Stimulated activated CD8-positive, alpha-beta memory T cell treated with anti-CD3 and anti-CD28 coated beads, Interleukin-4, amount 100 ng/mL, for 24 hours (primary cell): ENCODE results near the gene ATP8B2.
A peak's percentile ranks its signal among the peaks of the same experiment; 100 is the strongest.
"Not testable (repeated sequence)": the region's sequence is repeated elsewhere in the genome, so short reads cannot be mapped to it uniquely, and the experiment has no call there.

Experiments
- DNase-seq: peaks from one replicate; pipeline ENCODE4 v3.0.0-alpha.2; 2020; ENCODE audit warnings: low read depth

Gene ATP8B2

DNA sequence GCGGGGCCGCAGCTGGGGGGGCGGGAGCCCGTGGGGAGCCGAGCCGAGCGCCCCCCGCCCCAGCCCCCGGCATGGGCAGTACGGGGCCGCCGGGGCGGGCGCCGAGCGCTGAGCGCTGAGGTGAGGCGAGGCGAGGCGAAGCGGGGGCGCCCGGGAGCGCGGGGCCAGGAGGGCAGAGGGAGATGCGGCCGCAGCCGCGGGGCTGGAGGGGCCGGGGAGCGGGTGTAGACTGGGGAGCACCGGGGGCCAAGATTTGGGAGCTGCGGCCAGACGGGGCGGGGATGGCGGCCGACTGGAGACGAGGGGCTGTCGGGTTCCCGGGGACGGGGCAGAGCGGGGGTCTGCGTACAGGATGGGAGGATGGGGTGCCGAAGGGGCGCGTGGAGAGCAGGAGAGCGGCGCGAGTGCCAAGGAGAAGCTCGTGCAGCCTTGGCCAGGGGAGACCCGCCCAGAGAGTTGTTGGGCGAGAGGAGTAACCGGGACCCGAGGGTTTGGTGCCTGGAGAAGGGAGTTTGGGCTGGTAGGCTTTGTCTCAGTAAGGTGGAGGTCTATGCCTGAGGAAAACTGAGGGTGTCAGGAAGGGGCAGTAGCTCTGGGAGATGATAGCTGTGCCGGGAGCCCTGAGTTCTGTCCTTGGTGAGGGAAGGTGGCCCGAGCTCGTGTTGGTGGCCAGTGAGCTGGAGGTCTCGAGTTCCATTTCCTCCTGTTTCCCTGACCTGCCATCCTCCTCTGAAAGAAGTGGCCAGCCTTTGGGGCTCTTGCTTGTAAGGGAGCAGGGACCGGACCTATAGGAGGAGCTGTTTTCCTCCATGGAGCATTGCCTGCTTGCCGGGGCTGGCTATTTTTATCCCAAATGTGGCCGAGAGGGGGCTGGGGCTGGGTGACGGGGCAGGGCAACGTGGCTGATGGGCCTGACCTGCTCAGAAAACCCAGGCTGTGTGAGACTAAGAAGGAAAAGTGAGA lies 539 bp downstream of the ATP8B2 start:
- no peak for DNase-seq

DNA sequence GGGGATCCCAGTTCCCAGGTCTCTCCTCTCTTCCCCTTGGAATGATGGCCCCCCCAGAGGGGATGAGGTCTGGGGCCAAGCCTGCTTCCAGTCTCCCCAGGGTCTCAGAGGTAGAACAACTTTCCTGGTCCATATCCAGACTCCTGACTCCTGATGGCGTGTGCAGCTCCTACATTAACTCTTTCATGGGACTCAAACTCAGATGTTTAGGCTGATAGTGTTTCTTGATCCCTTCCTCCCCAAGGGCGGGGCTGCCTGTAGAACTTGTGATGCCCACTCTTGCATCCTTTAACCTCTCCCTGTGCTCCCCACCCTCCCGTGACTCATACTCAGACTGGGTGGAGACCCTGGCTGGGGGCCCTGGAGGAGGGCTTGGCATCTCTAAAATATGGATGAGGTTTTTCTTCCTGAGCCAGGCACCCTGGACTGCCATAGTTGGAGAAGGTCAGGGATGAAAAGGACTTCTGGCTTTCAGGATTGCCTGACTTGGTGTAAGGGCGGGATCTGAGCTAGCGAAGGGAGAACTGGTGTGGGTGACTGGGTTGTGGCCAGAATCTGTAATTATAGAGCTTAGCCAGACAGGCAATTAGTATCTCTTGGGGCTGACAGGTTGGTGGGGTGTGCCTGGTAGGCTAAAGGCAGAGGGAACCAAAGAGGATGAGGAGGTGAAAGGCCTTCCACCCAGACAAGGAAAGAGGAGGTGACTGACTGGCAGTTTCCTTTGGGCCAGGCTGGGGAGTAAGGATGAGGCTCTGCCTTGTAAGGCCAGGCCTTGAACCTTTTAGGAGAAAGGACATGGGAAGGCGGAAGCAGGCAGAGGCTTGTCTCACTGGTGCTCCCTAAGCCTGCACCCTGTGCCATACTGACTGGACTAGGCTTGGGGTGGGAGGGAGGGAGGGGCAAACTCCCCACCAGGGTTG lies 1.5 kb downstream of the ATP8B2 start:
- DNase-seq = no peak

DNA sequence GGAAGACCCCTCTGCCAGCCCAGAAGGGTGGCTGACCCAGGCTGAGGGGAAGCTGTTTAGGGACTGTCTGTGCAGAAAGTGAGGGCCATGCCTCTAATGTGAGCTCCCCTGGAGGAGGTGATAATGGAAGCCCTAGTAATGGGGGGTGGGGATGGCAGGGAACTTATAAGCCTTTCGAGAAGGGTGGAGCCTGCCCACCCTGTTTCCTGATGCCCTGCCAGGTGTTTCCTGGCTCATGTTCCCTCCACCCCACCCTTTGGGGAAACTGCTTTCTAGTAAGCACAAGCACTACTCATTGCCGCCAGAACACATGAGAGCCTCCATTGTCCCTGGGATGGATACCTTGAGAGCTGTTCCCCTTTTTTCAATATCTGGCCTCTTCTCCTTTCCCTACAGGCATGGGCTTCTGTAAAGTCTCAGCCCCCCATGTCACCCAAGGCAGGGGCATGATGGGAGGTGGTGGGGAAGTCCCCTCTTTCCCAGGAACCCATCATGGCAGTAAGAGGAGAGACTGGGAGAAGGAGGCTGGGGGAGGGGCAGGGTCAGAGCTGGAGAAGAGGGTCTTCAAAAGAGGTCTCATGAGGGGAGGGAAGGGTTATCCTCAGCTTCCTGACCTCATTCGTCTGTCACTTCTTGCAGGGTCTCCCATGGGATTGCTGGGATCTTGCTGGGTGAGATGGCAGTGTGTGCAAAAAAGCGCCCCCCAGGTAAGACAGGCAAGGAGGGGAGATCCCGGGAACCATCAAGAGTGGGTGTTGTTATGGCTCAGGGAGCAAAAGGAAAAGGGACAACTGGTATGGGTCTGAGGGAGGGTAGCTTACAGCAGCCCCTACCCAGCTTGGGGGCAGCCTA lies 2.4 kb downstream of the ATP8B2 start:
- no peak for DNase-seq

DNA sequence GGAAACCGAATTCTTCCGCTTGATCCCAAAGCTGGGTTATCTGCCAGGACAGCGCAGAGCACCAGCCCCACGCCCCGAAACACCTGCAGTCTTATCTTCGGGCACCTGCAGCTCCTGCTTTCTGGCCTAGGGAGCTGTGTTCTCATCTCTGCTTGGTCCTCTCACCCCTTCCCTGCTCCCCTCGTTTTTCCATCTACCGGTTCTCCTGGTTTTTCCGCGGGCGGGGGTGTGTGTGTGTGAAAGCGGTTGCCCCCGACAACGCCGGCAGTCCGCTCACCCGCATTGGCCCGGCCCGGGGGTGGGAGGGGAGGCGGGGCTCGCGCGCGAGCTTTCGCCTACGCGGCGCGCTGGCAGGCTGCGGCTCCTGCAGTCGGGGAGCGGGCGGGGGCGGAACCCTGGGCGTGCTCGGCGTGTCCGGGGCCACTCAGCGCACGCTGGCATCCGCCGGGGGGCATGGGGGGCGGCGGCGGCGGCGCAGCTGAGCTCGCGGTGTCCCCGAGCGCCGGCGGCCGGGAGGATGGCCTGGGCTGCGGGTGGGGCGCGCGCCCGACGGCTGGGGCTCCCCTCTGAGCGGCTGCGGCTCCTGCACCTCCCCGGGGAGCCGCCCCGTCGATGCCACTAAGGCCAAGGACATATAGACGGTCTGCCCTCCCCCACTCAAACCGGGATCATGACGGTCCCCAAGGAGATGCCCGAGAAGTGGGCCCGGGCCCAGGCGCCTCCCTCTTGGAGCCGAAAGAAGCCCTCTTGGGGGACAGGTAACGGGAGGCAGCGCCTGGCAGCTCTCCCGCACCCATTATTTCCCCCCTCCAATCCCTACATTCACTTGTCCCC lies 3.2 kb downstream of the ATP8B2 start:
- peak; percentile 85 for DNase-seq

DNA sequence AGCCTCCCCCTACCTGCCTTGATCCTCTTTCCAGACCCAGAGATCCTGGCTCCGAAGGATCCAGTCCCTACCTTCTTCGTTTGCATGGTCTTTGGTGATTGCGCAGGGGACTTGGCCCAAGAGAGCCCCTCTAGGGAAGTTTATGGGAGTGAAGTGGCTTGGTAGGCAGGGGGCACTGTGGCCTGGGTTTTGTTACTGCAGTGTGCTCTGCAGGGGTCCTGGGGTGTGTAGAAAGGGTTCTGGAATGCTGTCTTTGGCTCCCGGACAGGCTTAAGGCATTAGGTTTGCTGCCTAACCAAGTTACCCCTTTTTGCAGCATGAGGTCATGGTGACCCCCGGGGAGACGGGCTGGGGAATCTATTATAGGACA lies 3.8 kb downstream of the ATP8B2 start:
- DNase-seq = no peak

DNA sequence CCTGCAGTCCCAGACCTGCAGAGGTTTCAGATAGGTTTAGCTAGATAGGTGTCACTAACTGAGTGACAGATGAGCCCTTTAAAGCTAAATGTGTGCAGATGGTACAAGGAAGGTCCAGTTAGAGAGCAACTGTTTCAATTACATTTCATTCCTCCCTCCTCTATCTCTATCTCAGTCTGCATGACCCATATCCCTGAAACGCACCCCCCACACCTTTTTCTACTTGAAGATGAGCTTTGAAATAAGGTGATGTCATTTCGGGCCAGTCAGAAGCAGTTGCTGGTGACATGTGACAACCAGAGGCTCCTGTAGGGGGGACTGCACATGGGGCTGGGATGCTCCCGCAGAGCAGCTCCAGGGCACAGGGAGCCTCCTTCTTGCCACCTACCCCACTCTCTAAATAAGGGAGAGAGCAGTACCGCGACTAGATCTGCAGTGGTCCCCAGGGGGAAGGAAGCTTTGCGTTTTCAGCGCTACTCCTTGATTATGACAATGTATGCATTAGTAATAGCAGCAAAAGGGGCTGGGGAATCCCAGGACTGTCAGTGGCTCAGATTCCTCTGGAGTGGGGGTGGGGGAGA lies 4.3 kb downstream of the ATP8B2 start:
- DNase-seq = no peak

DNA sequence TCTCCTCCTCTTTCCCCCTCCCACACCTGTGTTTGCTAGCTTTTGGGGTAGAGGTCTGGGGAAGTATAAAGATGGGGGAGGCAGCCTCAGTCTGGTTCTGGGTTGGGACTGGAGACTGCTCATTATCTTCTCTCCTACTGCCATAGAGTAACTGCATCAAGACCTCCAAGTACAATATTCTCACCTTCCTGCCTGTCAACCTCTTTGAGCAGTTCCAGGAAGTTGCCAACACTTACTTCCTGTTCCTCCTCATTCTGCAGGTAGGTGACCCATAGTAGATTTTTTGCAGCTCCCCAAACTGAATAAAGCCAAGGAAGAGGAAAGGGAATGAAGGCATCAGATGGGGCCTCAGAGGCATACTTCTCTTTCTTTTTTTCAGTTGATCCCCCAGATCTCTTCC lies 5.3 kb downstream of the ATP8B2 start:
- no peak for DNase-seq

DNA sequence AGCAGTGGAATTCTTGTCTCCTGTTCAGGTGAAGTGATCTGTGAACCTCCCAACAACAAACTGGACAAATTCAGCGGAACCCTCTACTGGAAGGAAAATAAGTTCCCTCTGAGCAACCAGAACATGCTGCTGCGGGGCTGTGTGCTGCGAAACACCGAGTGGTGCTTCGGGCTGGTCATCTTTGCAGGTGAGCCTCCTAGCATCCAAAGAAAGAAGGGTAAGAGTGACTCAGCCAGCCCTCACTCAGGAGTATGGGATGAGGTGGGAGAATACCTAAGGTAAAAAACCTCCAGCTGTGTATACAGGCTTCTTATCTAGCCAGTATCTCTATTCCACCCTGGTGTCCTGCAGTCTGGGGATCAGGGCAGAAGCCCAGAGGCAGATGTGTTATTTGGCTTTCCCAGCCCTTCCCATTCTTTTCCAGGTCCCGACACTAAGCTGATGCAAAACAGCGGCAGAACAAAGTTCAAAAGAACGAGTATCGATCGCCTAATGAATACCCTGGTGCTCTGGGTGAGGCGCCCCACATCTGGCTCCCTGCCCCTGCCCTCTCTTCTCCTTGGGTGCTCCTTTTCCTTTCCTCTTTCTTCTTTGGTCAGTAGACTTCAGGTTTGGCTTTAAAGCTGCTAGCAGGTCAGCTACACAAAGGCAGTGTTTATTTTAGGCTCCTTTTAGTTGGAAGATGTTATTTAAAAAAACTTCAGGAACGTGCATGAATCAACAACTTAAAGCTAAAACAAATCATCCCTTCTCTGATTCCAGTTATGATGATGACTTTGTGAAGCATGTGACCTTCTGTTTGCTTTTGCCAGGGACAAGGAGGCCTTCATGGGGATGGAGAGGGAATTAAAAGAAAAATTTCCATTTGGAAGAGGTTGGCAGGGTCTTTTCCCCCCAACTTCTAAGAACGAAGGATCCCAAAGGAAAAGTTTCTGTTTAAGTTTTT lies 9.0 kb downstream of the ATP8B2 start:
- DNase-seq = no peak

DNA sequence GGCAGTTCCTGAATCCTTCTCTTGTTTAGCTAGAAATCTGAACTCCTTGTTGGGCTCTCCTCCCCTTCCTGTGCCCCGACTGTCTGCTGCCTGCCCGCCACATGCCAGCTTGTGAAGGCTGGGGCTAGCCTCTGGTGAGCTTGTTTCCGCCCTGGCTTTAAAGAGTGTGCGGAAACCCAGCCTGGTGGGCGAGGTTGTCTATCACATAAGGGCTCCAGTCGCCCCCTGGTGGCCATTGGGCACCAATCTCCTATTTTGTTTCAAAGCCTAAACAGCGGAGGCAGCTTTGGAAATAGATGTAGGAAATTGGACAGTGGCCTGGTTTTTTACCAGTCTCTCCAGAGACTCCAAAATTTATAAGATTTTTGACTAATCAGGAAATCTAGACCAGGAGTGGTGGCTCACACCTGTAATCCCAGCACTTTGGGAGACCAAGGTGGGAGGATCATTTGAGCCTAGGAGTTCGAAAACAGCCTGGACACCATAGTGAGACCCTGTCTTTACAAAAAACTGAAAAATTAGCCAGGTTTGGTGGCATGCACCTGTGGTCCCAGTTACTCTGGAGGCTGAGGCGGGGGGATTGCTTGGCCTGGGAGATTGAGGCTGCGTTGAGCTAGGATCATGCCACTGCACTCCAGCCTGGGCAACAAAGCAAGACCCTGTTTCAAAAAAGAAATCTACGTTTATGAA lies 9.8 kb downstream of the ATP8B2 start:
- DNase-seq = peak; percentile 87

DNA sequence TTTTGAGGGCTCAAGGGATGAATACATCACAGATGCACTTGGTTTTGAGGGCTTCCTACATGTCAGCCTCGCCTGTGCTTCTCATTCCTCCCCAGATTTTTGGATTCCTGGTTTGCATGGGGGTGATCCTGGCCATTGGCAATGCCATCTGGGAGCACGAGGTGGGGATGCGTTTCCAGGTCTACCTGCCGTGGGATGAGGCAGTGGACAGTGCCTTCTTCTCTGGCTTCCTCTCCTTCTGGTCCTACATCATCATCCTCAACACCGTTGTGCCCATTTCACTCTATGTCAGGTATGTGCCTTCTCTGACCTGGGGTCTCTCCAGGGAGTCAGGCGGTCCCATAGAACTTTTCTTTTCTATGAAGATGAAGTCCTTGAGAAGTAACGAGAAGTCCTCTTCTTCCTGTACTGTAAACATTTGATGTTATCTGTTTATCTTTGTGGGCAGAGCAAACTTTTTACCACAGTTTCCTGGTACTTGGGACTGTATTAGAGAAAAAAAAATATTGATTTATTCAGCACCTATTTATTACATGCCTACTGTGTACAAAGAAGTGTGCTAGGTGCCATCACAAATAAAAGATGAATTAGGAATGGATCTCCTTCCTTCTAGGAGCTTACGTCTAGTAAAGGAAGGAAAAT lies 12.0 kb downstream of the ATP8B2 start:
- DNase-seq = no peak

DNA sequence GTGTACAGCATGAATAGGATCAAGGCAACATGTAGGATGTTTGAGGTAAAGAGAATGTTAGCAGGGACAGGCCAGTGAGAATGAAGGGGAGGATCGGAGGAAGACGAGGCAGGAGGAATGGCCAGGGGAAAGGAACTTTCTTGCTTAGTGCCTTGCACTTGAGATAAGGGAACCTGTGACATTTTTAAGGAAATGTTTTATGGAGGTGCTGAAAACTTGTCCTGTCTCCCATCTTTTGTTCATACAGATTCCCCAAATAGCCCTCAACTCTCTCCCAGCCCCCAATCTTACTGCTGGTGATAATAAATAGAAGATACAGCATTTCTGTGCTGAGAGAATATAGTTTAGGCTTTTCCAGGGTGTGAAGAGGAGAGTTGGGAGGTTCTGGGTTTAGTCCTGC lies 13.6 kb downstream of the ATP8B2 start:
- no peak for DNase-seq

DNA sequence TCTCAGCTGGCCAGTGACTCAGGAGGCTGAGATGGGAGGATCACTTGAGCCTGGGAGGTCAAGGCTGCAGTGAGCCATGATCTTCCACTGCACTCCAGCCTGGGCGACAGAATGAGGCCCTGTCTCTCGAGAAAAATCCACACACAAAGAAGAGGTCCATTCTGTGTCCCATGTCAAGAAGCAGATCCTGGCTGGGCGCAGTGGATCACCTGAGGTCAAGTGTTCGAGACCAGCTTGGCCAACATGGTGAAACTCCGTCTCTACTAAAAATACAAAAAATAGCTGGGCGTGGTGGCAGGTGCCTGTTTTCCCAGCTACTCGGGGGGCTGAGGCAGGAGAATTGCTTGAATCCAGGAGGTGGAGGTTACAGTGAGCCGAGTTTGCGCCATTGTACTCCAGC lies 16.0 kb downstream of the ATP8B2 start:
- not testable (repeated sequence) for DNase-seq

DNA sequence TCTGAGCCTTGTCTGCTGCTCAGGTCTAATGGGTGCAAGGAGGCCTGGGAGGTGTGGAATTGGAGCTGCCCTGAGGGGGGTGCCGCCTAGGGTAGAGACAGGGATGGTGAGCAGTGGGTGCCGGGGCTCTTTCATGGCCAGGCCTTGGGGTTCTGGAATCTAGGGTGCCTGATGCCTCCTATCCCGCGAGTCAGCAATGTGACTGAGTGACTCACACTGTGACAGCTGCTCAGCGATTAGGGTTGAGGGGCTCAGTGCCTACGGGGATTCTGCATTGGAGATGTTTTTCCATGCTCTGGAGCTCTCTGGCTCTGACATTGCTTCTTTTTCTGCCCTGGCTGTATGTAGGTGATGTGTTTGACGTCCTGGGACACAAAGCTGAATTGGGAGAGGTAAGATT lies 16.8 kb downstream of the ATP8B2 start:
- no peak for DNase-seq

DNA sequence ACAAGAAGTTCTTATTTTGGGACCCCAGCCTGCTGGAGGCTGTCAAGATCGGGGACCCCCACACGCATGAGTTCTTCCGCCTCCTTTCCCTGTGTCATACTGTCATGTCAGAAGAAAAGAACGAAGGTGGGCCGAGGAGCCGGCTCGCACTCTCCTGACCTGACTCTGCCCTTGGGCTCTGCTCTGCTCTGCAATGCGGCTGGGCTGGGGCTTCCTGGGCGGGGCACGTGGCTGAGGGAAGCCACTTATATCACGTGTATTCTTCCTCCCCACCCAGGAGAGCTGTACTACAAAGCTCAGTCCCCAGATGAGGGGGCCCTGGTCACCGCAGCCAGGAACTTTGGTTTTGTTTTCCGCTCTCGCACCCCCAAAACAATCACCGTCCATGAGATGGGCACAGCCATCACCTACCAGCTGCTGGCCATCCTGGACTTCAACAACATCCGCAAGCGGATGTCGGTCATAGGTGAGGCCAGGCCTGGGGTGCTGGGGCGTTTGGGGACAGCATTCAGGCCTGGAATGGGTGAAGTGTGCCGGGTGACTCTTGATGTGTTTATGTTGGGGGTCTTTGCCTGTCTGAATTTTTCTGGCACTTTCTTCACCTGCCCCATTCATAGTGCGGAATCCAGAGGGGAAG lies 17.6 kb downstream of the ATP8B2 start:
- peak; percentile 68 for DNase-seq

DNA sequence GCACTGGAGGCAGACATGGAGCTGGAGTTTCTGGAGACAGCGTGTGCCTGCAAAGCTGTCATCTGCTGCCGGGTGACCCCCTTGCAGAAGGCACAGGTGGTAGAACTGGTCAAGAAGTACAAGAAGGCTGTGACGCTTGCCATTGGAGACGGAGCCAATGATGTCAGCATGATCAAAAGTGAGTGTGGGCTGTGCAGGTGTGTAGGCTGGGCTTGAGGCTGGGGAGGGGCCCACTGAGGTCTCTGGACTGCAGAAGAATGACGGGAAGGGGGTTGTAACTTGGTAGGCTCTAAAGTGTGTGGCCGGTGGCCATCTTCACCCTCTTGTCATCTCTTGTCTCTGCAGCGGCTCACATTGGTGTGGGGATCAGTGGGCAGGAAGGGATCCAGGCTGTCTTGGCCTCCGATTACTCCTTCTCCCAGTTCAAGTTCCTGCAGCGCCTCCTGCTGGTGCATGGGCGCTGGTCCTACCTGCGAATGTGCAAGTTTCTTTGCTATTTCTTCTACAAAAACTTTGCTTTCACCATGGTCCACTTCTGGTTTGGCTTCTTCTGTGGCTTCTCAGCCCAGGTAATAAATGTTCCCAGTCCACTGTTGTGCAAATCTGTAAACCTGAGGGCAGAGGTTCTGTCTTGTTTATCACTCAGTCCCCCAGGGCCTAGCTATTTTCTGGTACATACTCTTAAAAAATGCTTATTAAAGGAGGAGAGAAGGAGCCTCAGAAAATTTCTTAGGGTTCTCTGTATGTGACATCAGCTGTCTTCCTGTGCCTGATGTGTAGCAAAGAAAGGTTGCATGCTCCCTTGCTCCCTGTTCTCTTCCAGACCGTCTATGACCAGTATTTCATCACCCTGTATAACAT lies 19.9 kb downstream of the ATP8B2 start:
- DNase-seq = no peak

DNA sequence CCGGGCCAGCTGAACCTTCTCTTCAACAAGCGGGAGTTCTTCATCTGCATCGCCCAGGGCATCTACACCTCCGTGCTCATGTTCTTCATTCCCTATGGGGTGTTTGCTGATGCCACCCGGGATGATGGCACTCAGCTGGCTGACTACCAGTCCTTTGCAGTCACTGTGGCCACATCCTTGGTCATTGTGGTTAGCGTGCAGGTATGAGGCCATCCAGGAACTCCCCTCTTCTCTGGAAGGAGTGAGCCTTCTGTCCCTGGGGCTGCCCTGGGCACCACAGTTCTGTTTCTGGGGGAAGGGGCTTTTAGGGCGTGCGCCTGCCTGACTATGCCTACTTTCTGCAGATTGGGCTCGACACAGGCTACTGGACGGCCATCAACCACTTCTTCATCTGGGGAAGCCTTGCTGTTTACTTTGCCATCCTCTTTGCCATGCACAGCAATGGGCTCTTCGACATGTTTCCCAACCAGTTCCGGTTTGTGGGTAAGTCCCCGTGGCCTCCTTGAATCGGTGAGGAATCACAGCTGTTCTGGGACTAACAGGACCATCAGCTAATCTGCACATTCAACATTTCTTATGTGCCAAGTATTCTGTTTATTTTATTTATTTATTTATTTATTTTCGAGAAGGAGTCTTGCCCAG lies 21.1 kb downstream of the ATP8B2 start:
- no peak for DNase-seq
